Hematopoietic multipotent progenitor cell treated with erythropoietin and hydrocortisone succinate and interleukin-3 and kit ligand, for 4 days (in vitro differentiated cells): ENCODE data around the gene ACOT11.
A peak's percentile ranks its signal among the peaks of the same experiment; 100 is the strongest.

Source experiments
- DNase-seq: peaks from one replicate; pipeline ENCODE4 v3.0.0-alpha.2; 2015

The ACOT11 gene

GRCh38 chr1:54593571-54594160 lies 45.6 kb downstream of the ACOT11 start:
- DNase-seq, result no peak

GRCh38 chr1:54594463-54594862 lies 46.4 kb downstream of the ACOT11 start:
- no peak for DNase-seq

GRCh38 chr1:54595956-54596498 lies 48.0 kb downstream of the ACOT11 start:
- DNase-seq, result no peak

- no peak for DNase-seq
These were observed 48.7 kb downstream of the ACOT11 start for GRCh38 chr1:54596756-54597155.

- no peak for DNase-seq
These were observed 49.5 kb downstream of the ACOT11 start for GRCh38 chr1:54597455-54598030.

- no peak for DNase-seq
These were observed 51.3 kb downstream of the ACOT11 start for GRCh38 chr1:54599211-54599823.

- no peak for DNase-seq
These were observed 53.1 kb downstream of the ACOT11 start for GRCh38 chr1:54600947-54601721.

GRCh38 chr1:54601730-54602129 lies 53.7 kb downstream of the ACOT11 start:
- DNase-seq, result no peak

- DNase-seq, result no peak
These were observed 54.5 kb downstream of the ACOT11 start for GRCh38 chr1:54602554-54602953.

GRCh38 chr1:54603241-54603640 lies 55.2 kb downstream of the ACOT11 start:
- no peak for DNase-seq

- no peak for DNase-seq
These were observed 56.0 kb downstream of the ACOT11 start for GRCh38 chr1:54604051-54604450.

GRCh38 chr1:54604572-54605370 lies 56.7 kb downstream of the ACOT11 start:
- DNase-seq, result peak; percentile 81

- DNase-seq, result no peak
These were observed 58.3 kb downstream of the ACOT11 start for GRCh38 chr1:54606096-54606989.

- DNase-seq, result no peak
These were observed 58.9 kb downstream of the ACOT11 start for GRCh38 chr1:54606990-54607325.

- no peak for DNase-seq
These were observed 60.0 kb downstream of the ACOT11 start for GRCh38 chr1:54607821-54608565.

GRCh38 chr1:54608566-54609230 lies 60.7 kb downstream of the ACOT11 start:
- no peak for DNase-seq

- no peak for DNase-seq
These were observed 61.4 kb downstream of the ACOT11 start for GRCh38 chr1:54609301-54609921.

- DNase-seq, result no peak
These were observed 62.0 kb downstream of the ACOT11 start for GRCh38 chr1:54610048-54610447.

- DNase-seq, result no peak
These were observed 62.9 kb downstream of the ACOT11 start for GRCh38 chr1:54610601-54611580.
